ENCODE data around the gene TMEM221. TPM values are rescaled to one million over a fixed set of nuclear protein-coding genes. Genes with fewer than 3 reads are reported as not detected.
A peak's percentile ranks its signal among the peaks of the same experiment; 100 is the strongest.

TMEM221 gene
- total RNA-seq, 1 donor from 2014 or later, result not detected

- peak; percentile 77 for ATAC-seq
These were observed 43.0 kb downstream of the TMEM221 start, which contains the start of gene BST2 for GRCh38 chr19:17405250-17406045. BST2 (minus strand) TSS chr19:17405630; CDS start chr19:17405575, 55 bp downstream.

- ATAC-seq, result peak; percentile 14
These were observed 43.7 kb downstream of the TMEM221 start for GRCh38 chr19:17404621-17405249.

- ATAC-seq, result no peak
These were observed 44.5 kb downstream of the TMEM221 start for GRCh38 chr19:17404015-17404414.

GRCh38 chr19:17402982-17403855 lies 45.2 kb downstream of the TMEM221 start:
- peak; percentile 9 for ATAC-seq

GRCh38 chr19:17401628-17402027 lies 46.8 kb downstream of the TMEM221 start:
- ATAC-seq, result no peak

- no peak for ATAC-seq
These were observed 49.5 kb downstream of the TMEM221 start for GRCh38 chr19:17398902-17399527.

- peak; percentile 25 for ATAC-seq
These were observed 53.5 kb downstream of the TMEM221 start for GRCh38 chr19:17394891-17395415.

GRCh38 chr19:17393914-17394313 lies 54.6 kb downstream of the TMEM221 start, which contains the start of gene CCDC194:
CCDC194 (minus strand) TSS chr19:17394196; CDS start chr19:17394158, 38 bp downstream.
- no peak for ATAC-seq

GRCh38 chr19:17393002-17393401 lies 55.5 kb downstream of the TMEM221 start:
- ATAC-seq, result no peak

GRCh38 chr19:17391371-17392151 lies 56.9 kb downstream of the TMEM221 start:
- no peak for ATAC-seq

- peak; percentile 93 for ATAC-seq
These were observed 57.6 kb downstream of the TMEM221 start for GRCh38 chr19:17390665-17391370.

GRCh38 chr19:17389957-17390664 lies 58.4 kb downstream of the TMEM221 start:
- ATAC-seq, result peak; percentile 13

- ATAC-seq, result no peak
These were observed 59.2 kb downstream of the TMEM221 start for GRCh38 chr19:17389288-17389687.

- peak; percentile 59 for ATAC-seq
These were observed 62.4 kb downstream of the TMEM221 start for GRCh38 chr19:17385878-17386611.

Other genes starting within 250 kb of the TMEM221 start
- 21.7 TPM for gene USE1, start 233.3 kb downstream of the TMEM221 start, total RNA-seq
- 13.3 TPM for gene OCEL1, start 222.4 kb downstream of the TMEM221 start, total RNA-seq
- gene NR2F6, start 202.7 kb downstream of the TMEM221 start, total RNA-seq, result 53.8 TPM
- 0.64 TPM for gene USHBP1, start 183.9 kb downstream of the TMEM221 start, total RNA-seq
- gene BABAM1, start 181.2 kb downstream of the TMEM221 start, total RNA-seq, result 55.8 TPM
- 0.04 TPM for gene ANKLE1, start 166.8 kb downstream of the TMEM221 start, total RNA-seq
- 2.2 TPM for gene ABHD8, start 145.2 kb downstream of the TMEM221 start, total RNA-seq
- gene MRPL34, start 142.8 kb downstream of the TMEM221 start, total RNA-seq, result 42.6 TPM
- 21.5 TPM for gene DDA1, start 139.1 kb downstream of the TMEM221 start, total RNA-seq
- 9.9 TPM for gene ANO8, start 113.8 kb downstream of the TMEM221 start, total RNA-seq
- gene GTPBP3, start 111.1 kb downstream of the TMEM221 start, total RNA-seq, result 11.7 TPM
- gene PLVAP, start 71.3 kb downstream of the TMEM221 start, total RNA-seq, result 22.6 TPM
- not detected for gene CCDC194, start 54.5 kb downstream of the TMEM221 start, total RNA-seq
- gene BST2, start 43.0 kb downstream of the TMEM221 start, total RNA-seq, result 2.8 TPM
- 49.9 TPM for gene MVB12A, start 28.6 kb downstream of the TMEM221 start, total RNA-seq
- not detected for gene NXNL1, start 12.3 kb upstream of the TMEM221 start, total RNA-seq
- 4.1 TPM for gene SLC27A1, start 21.9 kb upstream of the TMEM221 start, total RNA-seq
- gene PGLS, start 63.0 kb upstream of the TMEM221 start, total RNA-seq, result 104 TPM
- gene COLGALT1, start 107.0 kb upstream of the TMEM221 start, total RNA-seq, result 28.5 TPM
- gene UNC13A, start 239.7 kb upstream of the TMEM221 start, total RNA-seq, result 0.04 TPM